ENCODE measurements around the gene GBP2.

- no peak for TF ChIP-seq CREB1 (CRISPR knock-in tag; IDR thresholded peaks at IDR 0.05)
- TF ChIP-seq CTCF (IDR thresholded peaks at IDR 0.05) = no peak
- TF ChIP-seq ATF1 (CRISPR knock-in tag; IDR thresholded peaks at IDR 0.05) = no peak
- TF ChIP-seq FOXJ3 (CRISPR knock-in tag; IDR thresholded peaks at IDR 0.05; ENCODE audit: borderline replicate concordance) = no peak
- TF ChIP-seq NR1H2 (CRISPR knock-in tag; IDR thresholded peaks at IDR 0.05) = no peak
- TF ChIP-seq SOX15 (CRISPR knock-in tag; IDR thresholded peaks at IDR 0.05) = no peak
- no peak for TF ChIP-seq MAX (CRISPR knock-in tag; IDR thresholded peaks at IDR 0.05)
- no peak for TF ChIP-seq NR2C2 (CRISPR knock-in tag; IDR thresholded peaks at IDR 0.05)
Observed at GRCh38 chr1:89114662-89115061, 11.3 kb downstream of the GBP2 start.
